Fibroblast of villous mesenchyme (primary cell): ENCODE measurements around the gene SLC38A8. TPM values are rescaled to one million over a fixed set of nuclear protein-coding genes. Genes with fewer than 3 reads are reported as not detected.

Experiments used
- DNase-seq: peaks from one replicate; pipeline ENCODE4 v3.0.0-alpha.2; 2010; ENCODE audit warnings: low read depth
- H3K4me3 ChIP-seq: 2 replicates; pipeline ENCODE4 v1.5.1; 2011; ENCODE audit warnings: low read depth, mild to moderate bottlenecking, low read length
- CTCF ChIP-seq: IDR thresholded peaks from 2 replicates; pipeline ENCODE4 v1.5.1; 2012; ENCODE audit warnings: low read depth, mild to moderate bottlenecking, low read length; ENCODE audit not compliant: insufficient read depth
- total RNA-seq: library from RNA; depleted of rRNA; stranded (reverse); fragments of >200 nt; gene quantifications from 2 replicates; pipeline ENCODE4 v1.2.3, GENCODE V29; 2012

Gene SLC38A8
- total RNA-seq: not detected in 2 replicates

DNA sequence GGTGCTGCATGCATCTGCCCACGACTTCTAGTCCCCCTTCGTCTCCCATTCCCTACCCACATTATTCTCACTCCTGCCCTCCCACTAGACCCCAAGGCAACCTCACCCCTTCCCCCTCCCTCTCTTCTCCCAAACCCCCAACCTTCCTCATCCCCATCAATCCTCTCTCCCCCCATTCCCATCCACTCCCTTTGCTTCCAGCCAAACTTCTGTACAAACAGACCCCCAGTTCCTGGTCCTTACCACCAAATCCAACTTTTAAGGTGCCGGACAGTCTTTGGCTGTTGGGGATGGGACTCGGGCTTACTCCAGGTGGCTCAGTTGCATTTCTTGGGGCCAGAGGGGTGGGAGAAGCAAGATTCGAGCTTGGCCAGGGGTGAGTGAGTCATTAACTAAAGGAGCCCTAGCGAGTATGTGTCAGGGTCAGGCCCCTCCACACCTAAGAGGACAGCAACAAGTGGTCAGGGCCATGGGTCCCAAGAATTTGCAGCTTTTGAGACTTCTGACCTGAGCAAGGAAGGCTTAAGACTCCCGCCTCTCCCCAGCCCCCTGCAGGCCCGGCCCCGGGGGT is at the start of gene SLC38A8:
Gene SLC38A8, minus strand, starts transcription at position 488 of the 571 bp plus-strand sequence. CDS start 638 bp downstream, outside the sequence.
- no peak for TF ChIP-seq CTCF
- DNase-seq: no peak
- H3K4me3 ChIP-seq: no peak within 1 kb of the TSS

- no peak overlapping the region for H3K4me3 ChIP-seq
- DNase-seq: no peak
- TF ChIP-seq CTCF: no peak
Measured at GRCh38 chr16:84091460-84091859, 48.9 kb upstream of the SLC38A8 start.

DNA sequence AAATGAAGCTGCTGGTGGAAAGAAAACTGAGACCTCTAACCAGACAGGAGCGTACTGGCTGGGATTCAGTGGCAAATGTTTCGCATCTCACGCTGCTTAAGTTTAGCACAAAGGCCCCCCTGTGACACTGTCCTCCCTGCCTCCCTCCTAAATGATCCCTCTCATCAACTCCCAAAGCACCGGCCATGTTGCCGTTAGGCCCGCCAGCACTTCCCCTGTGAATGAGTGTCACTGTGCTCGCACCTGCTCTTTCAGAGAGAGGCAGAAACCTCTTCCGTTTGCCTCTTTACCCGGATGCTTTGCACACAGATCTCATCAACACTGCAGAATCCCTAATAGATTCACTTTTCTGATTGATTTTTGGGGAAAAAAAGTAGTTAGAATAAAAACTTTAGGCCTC is 47.6 kb upstream of the SLC38A8 start:
- no peak for TF ChIP-seq CTCF
- H3K4me3 ChIP-seq: no peak overlapping the region
- no peak for DNase-seq

GRCh38 chr16:84088695-84089395 is 46.2 kb upstream of the SLC38A8 start:
- no peak for DNase-seq
- no peak for TF ChIP-seq CTCF
- no peak overlapping the region for H3K4me3 ChIP-seq

DNA sequence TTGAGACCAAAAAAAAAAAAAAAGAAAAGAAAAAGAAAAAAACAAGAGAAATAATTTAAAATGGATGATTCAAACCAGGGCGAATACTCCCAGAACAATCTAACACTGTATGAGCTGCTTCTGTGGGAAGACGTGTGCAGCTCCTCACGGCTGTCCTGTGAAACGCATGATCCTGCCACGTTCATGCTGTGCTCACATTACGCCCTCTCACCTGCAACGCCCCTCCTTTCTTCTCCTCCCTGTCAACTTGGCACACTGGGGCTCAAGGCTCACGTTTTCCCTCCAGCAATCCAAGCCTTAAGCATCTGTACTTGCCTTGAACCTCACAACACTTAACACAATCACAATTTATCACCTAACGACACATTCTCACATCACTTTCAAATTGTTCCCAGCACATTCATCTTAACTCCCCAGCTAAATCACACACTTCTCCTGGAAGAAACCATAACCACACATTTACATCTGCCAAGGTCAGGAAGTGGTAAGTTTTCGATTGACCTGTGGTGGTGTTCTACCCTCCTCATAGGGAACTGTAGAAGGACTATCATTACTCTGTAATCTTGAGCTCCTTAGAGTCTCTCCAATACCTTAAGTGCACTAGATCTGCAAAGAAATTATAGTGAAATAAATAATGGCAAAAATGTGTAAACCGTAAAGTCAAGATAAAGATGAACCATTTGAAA is 45.0 kb upstream of the SLC38A8 start:
- H3K4me3 ChIP-seq: no peak overlapping the region
- no peak for DNase-seq
- TF ChIP-seq CTCF: no peak

DNA sequence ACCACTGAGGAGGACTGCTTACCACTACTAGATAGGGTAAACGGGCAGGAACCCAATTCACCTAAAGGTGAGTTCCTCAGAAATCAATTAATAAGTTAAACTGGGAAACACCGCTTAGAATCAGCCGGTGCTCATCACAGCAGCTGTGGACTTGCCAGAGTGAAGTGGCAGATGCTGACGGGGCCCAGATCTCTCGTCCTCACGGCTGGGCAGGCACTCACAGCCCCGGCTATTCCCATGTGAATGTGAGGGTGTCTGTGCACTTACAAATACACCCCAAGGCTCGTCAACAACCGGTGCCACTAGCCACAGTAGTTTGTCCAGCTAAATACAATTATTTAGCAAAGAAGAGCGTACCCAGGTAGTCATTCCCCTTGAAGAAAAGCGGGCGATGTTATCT is 44.4 kb upstream of the SLC38A8 start:
- no peak overlapping the region for H3K4me3 ChIP-seq
- DNase-seq: no peak
- no peak for TF ChIP-seq CTCF
